ENCODE data around the gene CEMIP.
"Not testable (repeated sequence)": the region's sequence is repeated elsewhere in the genome, so short reads cannot be mapped to it uniquely, and the experiment has no call there.

The CEMIP gene

DNA sequence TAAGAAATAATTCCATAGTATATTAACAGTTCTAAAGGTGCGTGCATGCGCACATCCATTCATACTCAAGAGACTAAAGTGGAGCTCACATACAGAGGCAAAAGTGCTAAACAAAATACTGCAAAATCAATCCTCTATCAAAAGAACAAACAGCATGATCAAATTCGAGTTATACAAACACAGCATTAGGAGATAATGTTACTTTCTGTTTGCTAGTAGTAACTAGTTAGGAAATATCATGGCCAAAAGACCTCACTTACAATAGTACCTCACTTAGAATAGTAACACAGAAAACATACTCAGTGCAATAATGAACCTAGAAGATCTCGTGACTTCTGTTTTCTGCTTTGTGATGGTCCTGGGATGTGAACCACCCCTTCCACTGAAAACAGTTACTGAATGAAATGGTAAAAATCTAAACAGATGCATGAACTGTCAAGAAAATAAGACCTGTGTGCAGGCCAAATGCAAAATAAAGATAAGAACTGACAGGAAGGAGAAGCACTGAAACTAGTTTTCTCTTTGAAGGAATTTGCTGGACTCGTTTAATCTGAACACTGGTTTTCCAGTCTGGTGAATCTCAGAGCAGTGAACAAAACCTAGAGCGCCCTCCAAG lies 20.9 kb upstream of the CEMIP start:
- DNase-seq, result no peak

- DNase-seq, result no peak
Observed at GRCh38 chr15:80760960-80761359, 18.2 kb upstream of the CEMIP start.

GRCh38 chr15:80761754-80762153 lies 17.4 kb upstream of the CEMIP start:
- no peak for DNase-seq

DNA sequence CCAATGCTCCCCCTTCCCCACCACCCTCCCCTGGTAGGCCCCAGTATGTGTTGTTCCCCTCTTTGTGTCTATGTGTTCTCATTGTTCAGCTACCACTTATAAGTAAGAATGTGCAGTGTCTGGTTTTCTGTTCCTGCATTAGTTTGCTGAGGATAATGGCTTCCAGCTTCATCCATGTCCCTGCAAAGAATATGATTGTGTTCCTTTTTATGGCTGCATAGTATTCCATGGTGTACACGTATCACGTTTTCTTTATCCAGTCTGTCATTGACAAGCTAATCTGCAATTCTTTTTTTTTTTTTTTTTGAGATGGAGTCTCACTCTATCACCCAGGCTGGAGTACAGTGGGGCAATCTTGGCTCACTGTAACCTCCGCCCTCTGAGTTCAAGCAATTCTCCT lies 15.9 kb upstream of the CEMIP start:
- DNase-seq, result not testable (repeated sequence)

GRCh38 chr15:80764535-80764934 lies 14.6 kb upstream of the CEMIP start:
- DNase-seq, result no peak

DNA sequence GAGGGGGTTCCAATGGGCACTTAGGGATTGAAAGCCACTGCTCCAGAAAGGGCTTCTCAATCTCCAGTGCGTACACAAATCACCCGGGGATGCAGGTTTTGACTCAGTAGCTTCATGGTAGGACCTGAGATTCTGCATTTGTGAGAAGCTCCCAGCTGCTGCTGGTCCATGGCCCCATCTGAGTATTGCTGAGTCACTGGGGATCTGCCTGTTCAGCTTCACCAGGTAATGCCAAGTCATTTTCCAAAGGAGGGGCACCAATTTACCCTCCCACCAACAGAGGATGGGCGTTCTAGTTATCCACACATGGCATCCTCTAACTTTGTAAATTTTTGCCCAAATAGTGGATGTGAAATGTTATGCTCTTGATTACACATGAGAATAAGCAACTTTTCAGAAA lies 12.9 kb upstream of the CEMIP start:
- DNase-seq, result no peak

DNA sequence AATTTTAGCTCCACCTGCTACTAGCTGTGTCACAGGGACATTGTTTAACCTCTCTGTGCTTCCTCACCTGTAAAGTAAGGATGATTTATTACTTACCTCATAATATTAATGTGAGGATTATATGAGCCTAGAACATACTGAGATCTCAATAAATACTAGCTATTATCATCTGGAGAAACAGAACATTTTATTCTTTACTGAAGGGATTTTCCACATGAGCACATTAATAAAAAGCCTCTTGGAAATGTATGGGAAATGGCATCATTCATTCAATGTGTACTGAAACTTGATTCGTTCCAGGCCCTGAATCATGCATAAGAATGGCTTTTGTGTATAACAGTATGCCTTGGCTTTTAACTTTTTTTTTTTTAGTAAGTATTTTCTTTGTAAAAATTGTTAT lies 11.0 kb upstream of the CEMIP start:
- no peak for DNase-seq

GRCh38 chr15:80769153-80769828 lies 9.9 kb upstream of the CEMIP start:
- DNase-seq, result no peak

- DNase-seq, result no peak
Observed at GRCh38 chr15:80769829-80770705, 9.1 kb upstream of the CEMIP start.

DNA sequence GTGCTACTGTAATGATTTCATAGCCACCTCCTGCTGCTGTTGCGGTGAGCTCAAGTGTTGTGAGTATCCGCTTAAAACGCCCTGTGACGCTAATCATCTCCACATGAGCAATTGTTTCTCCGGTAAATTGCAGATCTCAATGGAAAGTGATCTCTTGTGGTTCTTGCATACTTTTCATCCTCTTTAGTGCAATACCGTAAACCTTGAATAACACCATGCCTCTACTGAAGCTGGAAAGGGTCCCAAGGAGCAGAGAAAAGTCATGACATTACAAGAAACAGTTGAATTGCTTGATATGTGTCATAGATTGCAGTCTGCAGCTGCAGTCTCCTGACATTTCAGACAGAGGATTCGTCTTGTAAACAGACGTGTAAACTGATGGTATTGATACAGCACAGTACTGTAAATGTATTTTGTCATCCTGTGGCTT lies 6.0 kb upstream of the CEMIP start:
- DNase-seq, result no peak

DNA sequence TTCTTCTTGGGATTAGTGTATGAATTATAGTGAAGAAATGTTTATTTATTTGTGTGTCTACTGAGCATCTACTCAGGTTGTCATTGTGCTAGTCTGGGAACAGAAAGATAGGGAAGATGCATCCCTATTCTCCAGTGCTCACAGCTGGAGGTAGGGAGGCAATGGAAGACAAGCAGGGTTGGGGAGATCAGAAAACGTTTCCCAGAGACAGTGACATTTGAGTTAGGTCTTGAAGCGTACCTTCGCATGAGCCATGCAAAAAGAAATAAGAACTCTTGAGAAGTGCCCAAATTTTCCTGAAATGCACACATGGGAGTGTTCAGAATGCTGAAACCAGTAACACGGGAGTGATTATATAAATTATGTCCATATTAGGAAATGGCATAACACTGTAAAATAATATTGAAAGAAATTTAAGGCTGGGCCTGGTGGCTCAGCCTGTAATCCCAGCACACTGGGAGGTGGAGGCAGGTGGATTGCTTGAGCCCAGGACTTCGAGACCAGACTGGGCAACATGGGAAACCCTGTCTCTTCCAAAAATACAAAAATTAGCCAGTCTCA lies 5.3 kb upstream of the CEMIP start:
- DNase-seq, result no peak

- DNase-seq, result no peak
Observed at GRCh38 chr15:80774486-80774885, 4.7 kb upstream of the CEMIP start.

- DNase-seq, result no peak
Observed at GRCh38 chr15:80775338-80775737, 3.8 kb upstream of the CEMIP start.

- DNase-seq, result peak; percentile 66
Observed at GRCh38 chr15:80776420-80777045, 2.6 kb upstream of the CEMIP start.

GRCh38 chr15:80777137-80777536 lies 2.0 kb upstream of the CEMIP start:
- no peak for DNase-seq

- DNase-seq, result no peak
Observed at GRCh38 chr15:80777826-80778620, 1.1 kb upstream of the CEMIP start.

GRCh38 chr15:80778621-80778963 lies 578 bp upstream of the CEMIP start:
- no peak for DNase-seq

DNA sequence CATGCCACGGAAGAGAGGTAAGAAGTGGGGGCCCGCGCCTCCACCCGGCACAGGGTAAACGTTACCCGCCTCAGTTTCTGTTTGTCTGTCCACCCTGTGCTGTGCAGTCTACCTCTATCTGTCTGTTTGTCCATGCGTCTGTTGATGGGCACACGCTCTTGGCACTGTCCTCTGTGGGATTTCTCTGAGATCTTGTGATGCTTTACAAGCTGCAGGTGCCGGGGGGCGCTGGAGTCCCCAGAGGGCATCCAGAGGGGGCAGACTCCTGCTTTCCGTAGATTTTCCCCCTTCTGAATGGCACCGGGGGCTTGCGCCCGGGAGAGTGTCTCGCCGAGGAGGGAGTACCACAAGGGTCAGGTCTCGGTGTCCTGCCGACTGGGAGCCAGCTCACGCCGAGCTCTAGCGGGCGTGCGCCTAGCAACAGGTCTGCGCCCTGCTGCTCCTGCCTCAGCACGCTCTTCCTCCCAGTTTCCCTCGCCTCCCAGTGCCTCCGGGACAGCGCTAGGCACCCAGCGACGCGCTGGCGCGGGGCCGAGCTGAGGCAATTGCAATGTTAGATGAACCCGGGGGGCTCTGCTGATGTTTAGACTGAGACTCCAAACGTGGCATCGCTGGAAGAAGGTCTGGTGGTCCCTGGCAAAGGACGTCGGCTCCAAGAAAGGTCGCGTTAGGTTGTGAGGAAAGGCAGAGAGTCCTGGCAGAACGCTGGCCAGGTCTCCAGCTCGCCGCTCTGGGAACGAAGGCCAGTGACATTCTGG lies 667 bp downstream of the CEMIP start:
- no peak for DNase-seq

DNA sequence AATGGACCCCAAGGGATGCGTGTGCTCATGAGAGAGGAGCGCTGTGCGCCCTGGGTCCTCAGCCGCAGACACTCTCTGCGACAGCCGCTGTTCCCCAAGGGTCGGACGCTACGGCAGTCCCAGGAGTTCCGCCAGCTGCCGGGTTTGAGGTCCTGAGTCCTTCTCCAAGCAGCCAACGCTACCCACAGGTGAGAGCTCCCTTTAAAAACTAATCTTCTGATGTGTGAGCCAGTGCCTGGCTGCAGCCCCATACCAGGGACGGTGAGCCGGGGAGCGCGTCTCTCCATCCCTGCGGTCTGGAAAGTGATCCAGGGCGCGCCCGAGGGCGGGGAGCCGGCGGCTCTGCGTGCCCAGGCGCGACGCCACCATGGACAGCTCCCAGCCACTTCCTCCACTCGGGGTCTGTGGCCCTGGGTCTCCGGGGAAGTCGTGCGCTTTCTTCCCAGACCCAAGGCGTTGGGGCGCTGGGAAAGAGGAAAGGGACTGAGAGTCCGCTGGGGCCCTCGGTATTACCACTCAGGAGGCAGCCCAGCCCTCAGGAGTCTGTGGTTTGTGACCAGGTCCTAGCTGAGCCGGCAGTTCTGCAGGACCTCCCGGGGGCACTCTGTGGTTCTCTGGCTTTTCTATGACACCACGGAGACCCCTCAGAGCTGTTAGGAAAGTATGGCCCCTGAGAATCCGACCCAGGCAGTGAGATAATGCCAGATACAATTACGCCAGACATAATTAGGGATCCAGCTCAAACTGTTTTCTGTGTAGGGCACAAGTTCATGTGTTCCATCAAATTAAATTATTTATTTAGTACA lies 1.4 kb downstream of the CEMIP start:
- DNase-seq, result no peak

DNA sequence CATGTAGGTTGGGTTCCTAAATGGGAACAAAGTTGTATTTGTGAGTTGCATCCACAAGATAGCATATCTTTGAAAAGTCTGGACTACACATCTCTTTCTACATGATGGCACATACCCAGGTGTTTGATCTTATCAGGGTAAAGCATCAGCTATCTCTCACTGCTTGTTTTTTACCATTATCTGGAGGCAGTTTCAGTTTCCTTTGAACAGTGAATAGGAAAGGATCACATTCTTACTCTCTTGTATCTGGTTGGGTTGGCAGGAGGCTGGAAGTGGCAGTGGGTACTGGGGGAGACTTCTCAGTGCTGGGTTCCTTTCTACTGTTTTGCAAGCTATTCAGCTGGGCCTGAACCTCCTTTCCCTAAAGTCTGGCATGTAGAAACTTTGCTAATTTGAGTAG lies 4.1 kb downstream of the CEMIP start:
- DNase-seq, result no peak

- no peak for DNase-seq
Observed at GRCh38 chr15:80785335-80785734, 6.2 kb downstream of the CEMIP start.

Data from CD4-positive, alpha-beta T cell treated with Interleukin-17A for 1 hour (primary cell).